ENCODE measurements around the gene GCNT2. TPM values are rescaled to one million over a fixed set of nuclear protein-coding genes. Genes with fewer than 3 reads are reported as not detected.

Gene GCNT2
- total RNA-seq, 1 experiment from 2014 or later: 51.2 TPM

DNA sequence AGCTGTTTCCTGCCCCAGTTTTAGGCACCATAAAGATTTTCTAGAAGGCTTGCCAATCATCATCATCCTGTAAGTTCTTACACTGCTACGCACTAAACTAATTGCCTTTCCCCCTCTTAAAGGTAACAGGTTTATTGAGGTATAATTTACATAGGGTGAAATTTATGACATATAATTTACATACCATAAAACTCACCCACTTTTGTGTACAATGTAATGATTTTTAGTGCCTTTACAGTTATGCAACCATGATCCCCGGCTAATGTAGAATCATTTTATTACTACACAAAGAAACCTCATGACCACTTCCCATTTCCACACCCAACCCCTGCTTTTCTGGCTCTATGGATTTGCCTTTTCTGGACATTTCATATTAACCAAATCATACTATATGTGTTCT lies 21.1 kb downstream of the GCNT2 start (continued):
- TF ChIP-seq, protein P1, sequence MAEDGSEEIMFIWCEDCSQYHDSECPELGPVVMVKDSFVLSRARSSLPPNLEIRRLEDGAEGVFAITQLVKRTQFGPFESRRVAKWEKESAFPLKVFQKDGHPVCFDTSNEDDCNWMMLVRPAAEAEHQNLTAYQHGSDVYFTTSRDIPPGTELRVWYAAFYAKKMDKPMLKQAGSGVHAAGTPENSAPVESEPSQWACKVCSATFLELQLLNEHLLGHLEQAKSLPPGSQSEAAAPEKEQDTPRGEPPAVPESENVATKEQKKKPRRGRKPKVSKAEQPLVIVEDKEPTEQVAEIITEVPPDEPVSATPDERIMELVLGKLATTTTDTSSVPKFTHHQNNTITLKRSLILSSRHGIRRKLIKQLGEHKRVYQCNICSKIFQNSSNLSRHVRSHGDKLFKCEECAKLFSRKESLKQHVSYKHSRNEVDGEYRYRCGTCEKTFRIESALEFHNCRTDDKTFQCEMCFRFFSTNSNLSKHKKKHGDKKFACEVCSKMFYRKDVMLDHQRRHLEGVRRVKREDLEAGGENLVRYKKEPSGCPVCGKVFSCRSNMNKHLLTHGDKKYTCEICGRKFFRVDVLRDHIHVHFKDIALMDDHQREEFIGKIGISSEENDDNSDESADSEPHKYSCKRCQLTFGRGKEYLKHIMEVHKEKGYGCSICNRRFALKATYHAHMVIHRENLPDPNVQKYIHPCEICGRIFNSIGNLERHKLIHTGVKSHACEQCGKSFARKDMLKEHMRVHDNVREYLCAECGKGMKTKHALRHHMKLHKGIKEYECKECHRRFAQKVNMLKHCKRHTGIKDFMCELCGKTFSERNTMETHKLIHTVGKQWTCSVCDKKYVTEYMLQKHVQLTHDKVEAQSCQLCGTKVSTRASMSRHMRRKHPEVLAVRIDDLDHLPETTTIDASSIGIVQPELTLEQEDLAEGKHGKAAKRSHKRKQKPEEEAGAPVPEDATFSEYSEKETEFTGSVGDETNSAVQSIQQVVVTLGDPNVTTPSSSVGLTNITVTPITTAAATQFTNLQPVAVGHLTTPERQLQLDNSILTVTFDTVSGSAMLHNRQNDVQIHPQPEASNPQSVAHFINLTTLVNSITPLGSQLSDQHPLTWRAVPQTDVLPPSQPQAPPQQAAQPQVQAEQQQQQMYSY (CRISPR knock-in tag; IDR thresholded peaks at IDR 0.05): no peak
- TF ChIP-seq ZNF396 (CRISPR knock-in tag; IDR thresholded peaks at IDR 0.05; ENCODE audit: borderline replicate concordance) (no peak), CREM (CRISPR knock-in tag; IDR thresholded peaks at IDR 0.05) (no peak)

DNA sequence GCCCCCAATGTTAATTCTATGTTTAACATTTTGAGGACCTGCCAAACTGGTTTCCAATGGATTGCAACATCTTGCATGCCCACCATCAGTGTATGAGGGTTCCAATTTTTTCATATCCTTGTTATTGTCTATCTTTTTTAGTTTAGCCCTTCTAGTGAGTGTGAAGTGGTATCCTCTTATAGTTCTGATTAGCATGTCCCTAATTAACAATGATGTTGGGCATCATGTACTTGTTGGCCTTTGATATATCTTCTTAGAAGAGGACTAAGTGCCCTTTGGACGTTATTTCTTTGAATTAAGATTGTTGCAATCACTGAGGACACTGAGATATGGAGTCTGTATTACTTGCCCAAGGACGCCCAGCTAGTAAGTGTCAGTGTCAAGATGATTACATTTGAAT lies 22.3 kb downstream of the GCNT2 start:
- peaks cover 4% of the 10 kb centered on the region for H3K9me3 Mint-ChIP-seq
- H3K36me3 Mint-ChIP-seq: no peaks in the 10 kb centered on the region
- ChIA-PET POLR2A (no interaction called here), CTCF (no interaction called here)
- DNase-seq (ENCODE audit: low spot score) (no peak), ATAC-seq (no peak)
- H3K27me3 Mint-ChIP-seq (ENCODE audit: low read depth): no peaks in the 10 kb centered on the region
- H3K27ac Mint-ChIP-seq: no peak overlapping the region
- H3K4me1 Mint-ChIP-seq: peaks cover 32% of the 10 kb centered on the region
- no peak overlapping the region for H3K4me3 Mint-ChIP-seq
- TF ChIP-seq ZNF671 (CRISPR knock-in tag; IDR thresholded peaks at IDR 0.05) (no peak), HMGA2 (CRISPR knock-in tag; IDR thresholded peaks at IDR 0.05) (no peak), NR1H2 (CRISPR knock-in tag; IDR thresholded peaks at IDR 0.05) (no peak), NR2C2 (CRISPR knock-in tag; IDR thresholded peaks at IDR 0.05) (no peak), ZNF121 (CRISPR knock-in tag; IDR thresholded peaks at IDR 0.05) (no peak), ZNF416 (CRISPR knock-in tag; IDR thresholded peaks at IDR 0.05) (no peak), TP53 (CRISPR knock-in tag; IDR thresholded peaks at IDR 0.05) (no peak)
- TF ChIP-seq, protein P2, sequence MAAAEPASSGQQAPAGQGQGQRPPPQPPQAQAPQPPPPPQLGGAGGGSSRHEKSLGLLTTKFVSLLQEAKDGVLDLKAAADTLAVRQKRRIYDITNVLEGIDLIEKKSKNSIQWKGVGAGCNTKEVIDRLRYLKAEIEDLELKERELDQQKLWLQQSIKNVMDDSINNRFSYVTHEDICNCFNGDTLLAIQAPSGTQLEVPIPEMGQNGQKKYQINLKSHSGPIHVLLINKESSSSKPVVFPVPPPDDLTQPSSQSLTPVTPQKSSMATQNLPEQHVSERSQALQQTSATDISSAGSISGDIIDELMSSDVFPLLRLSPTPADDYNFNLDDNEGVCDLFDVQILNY (CRISPR knock-in tag; IDR thresholded peaks at IDR 0.05): no peak
- TF ChIP-seq, protein P3, sequence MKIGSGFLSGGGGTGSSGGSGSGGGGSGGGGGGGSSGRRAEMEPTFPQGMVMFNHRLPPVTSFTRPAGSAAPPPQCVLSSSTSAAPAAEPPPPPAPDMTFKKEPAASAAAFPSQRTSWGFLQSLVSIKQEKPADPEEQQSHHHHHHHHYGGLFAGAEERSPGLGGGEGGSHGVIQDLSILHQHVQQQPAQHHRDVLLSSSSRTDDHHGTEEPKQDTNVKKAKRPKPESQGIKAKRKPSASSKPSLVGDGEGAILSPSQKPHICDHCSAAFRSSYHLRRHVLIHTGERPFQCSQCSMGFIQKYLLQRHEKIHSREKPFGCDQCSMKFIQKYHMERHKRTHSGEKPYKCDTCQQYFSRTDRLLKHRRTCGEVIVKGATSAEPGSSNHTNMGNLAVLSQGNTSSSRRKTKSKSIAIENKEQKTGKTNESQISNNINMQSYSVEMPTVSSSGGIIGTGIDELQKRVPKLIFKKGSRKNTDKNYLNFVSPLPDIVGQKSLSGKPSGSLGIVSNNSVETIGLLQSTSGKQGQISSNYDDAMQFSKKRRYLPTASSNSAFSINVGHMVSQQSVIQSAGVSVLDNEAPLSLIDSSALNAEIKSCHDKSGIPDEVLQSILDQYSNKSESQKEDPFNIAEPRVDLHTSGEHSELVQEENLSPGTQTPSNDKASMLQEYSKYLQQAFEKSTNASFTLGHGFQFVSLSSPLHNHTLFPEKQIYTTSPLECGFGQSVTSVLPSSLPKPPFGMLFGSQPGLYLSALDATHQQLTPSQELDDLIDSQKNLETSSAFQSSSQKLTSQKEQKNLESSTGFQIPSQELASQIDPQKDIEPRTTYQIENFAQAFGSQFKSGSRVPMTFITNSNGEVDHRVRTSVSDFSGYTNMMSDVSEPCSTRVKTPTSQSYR (CRISPR knock-in tag; IDR thresholded peaks at IDR 0.05): no peak
- TF ChIP-seq, protein P4, sequence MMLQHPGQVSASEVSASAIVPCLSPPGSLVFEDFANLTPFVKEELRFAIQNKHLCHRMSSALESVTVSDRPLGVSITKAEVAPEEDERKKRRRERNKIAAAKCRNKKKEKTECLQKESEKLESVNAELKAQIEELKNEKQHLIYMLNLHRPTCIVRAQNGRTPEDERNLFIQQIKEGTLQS (CRISPR knock-in tag; conservative IDR thresholded peaks at IDR 0.05): no peak
- TF ChIP-seq, protein P5, sequence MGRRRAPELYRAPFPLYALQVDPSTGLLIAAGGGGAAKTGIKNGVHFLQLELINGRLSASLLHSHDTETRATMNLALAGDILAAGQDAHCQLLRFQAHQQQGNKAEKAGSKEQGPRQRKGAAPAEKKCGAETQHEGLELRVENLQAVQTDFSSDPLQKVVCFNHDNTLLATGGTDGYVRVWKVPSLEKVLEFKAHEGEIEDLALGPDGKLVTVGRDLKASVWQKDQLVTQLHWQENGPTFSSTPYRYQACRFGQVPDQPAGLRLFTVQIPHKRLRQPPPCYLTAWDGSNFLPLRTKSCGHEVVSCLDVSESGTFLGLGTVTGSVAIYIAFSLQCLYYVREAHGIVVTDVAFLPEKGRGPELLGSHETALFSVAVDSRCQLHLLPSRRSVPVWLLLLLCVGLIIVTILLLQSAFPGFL (CRISPR knock-in tag; IDR thresholded peaks at IDR 0.05; ENCODE audit: borderline replicate concordance): no peak

DNA sequence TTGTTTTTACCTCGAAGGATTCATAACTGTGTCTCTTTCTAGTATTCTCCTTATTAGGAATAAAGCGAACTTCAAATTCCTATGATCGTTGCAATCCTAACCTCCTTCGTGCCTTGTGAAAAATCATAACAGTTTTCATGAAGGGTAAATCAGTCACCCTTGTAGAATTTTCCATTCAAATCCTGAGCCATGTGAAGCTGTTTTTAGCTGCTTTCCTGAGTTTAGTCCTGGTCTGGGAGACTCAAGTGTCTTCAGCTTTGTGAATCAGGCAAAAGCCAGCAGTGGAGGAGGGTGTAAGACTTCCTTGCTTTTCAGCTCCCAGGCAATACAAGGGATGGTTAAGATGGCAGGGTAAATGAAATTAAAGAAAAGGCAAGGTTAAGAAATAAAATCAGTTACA lies 24.3 kb downstream of the GCNT2 start:
- H3K27me3 Mint-ChIP-seq (ENCODE audit: low read depth): no peaks in the 10 kb centered on the region
- CTCF ChIA-PET: interaction anchor here (0.6 to 2.3 kb wide), 4 partner anchors 10 to 77 kb away, joined by 3 to 10 read pairs (median 4); no protein-coding TSS in a partner anchor
- peak overlapping the region; percentile 54 for H3K27ac Mint-ChIP-seq
- TF ChIP-seq NFYB (CRISPR knock-in tag; conservative IDR thresholded peaks at IDR 0.05; ENCODE audit: low read depth) (no peak), NR3C1 (CRISPR knock-in tag; conservative IDR thresholded peaks at IDR 0.05; ENCODE audit: low read depth) (no peak), RELA (CRISPR knock-in tag; IDR thresholded peaks at IDR 0.05; ENCODE audit: borderline replicate concordance) (no peak), KAT7 (CRISPR knock-in tag; IDR thresholded peaks at IDR 0.05; ENCODE audit: borderline replicate concordance) (no peak), ZNF671 (CRISPR knock-in tag; IDR thresholded peaks at IDR 0.05) (no peak), FOXK1 (CRISPR knock-in tag; IDR thresholded peaks at IDR 0.05) (no peak), NR2C2 (CRISPR knock-in tag; IDR thresholded peaks at IDR 0.05) (no peak), ZNF232 (CRISPR knock-in tag; IDR thresholded peaks at IDR 0.05) (no peak)
- TF ChIP-seq, protein P6, sequence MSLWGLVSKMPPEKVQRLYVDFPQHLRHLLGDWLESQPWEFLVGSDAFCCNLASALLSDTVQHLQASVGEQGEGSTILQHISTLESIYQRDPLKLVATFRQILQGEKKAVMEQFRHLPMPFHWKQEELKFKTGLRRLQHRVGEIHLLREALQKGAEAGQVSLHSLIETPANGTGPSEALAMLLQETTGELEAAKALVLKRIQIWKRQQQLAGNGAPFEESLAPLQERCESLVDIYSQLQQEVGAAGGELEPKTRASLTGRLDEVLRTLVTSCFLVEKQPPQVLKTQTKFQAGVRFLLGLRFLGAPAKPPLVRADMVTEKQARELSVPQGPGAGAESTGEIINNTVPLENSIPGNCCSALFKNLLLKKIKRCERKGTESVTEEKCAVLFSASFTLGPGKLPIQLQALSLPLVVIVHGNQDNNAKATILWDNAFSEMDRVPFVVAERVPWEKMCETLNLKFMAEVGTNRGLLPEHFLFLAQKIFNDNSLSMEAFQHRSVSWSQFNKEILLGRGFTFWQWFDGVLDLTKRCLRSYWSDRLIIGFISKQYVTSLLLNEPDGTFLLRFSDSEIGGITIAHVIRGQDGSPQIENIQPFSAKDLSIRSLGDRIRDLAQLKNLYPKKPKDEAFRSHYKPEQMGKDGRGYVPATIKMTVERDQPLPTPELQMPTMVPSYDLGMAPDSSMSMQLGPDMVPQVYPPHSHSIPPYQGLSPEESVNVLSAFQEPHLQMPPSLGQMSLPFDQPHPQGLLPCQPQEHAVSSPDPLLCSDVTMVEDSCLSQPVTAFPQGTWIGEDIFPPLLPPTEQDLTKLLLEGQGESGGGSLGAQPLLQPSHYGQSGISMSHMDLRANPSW (CRISPR knock-in tag; conservative IDR thresholded peaks at IDR 0.05; ENCODE audit: low read depth): no peak
- TF ChIP-seq, protein P7, sequence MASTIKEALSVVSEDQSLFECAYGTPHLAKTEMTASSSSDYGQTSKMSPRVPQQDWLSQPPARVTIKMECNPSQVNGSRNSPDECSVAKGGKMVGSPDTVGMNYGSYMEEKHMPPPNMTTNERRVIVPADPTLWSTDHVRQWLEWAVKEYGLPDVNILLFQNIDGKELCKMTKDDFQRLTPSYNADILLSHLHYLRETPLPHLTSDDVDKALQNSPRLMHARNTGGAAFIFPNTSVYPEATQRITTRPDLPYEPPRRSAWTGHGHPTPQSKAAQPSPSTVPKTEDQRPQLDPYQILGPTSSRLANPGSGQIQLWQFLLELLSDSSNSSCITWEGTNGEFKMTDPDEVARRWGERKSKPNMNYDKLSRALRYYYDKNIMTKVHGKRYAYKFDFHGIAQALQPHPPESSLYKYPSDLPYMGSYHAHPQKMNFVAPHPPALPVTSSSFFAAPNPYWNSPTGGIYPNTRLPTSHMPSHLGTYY (CRISPR knock-in tag; IDR thresholded peaks at IDR 0.05): no peak
- peaks cover 29% of the 10 kb centered on the region for H3K4me1 Mint-ChIP-seq
- peak; percentile 44 for ATAC-seq
- H3K4me3 Mint-ChIP-seq: no peak overlapping the region
- no peak for DNase-seq (ENCODE audit: low spot score)
- POLR2A ChIA-PET: interaction anchor here (0.9 to 4.3 kb wide), 2 partner anchors 10 to 22 kb away, joined by 6 to 19 read pairs; no protein-coding TSS in a partner anchor
- no peaks in the 10 kb centered on the region for H3K36me3 Mint-ChIP-seq
- peaks cover 4% of the 10 kb centered on the region for H3K9me3 Mint-ChIP-seq
